ENCODE data around the gene TIGD6. TPM values are rescaled to one million over a fixed set of nuclear protein-coding genes. Genes with fewer than 3 reads are reported as not detected.

Gene TIGD6
- total and polyA plus RNA-seq, 2 experiments from 2014 or later, result 1.4 to 2.1 TPM

GRCh38 chr5:149969181-149969930 is 31.1 kb downstream of the TIGD6 start:
- H3K9me3 Mint-ChIP-seq, result no peaks in the 10 kb centered on the region; the same call in 2 of the 3 replicates
- no peak overlapping the region for H3K27ac ChIP-seq (ENCODE audit: low read depth)
- no peak overlapping the region for H3K4me3 Mint-ChIP-seq
- no peaks in the 10 kb centered on the region for H3K27me3 ChIP-seq (ENCODE audit: insufficient read depth)
- H3K4me2 ChIP-seq, result no peak overlapping the region
- H3K36me3 ChIP-seq (ENCODE audit: insufficient read depth), result no peaks in the 10 kb centered on the region; the same call in 1 of the 2 replicates
- no peak overlapping the region for H2AFZ ChIP-seq
- no peaks in the 10 kb centered on the region for H3K4me1 Mint-ChIP-seq
- no peak overlapping the region for H3K27ac Mint-ChIP-seq
- no peaks in the 10 kb centered on the region for H3K9me2 ChIP-seq (ENCODE audit: insufficient read depth)
- no peak overlapping the region for H3K4me3 ChIP-seq
- no peak for DNase-seq (ENCODE audit: low spot score)
- no peaks in the 10 kb centered on the region for H3K4me1 ChIP-seq (ENCODE audit: insufficient read depth)
- H3F3A ChIP-seq (replicated peaks; ENCODE audit: low read depth), result no peaks in the 10 kb centered on the region
- H4K20me1 ChIP-seq (replicated peaks; ENCODE audit: insufficient read depth), result no peaks in the 10 kb centered on the region
- H3K79me2 ChIP-seq (replicated peaks; ENCODE audit: insufficient read depth), result no peaks in the 10 kb centered on the region
- no peaks in the 10 kb centered on the region for H3K36me3 Mint-ChIP-seq (ENCODE audit: low read depth)
- ATAC-seq, result no peak
- H3K27me3 Mint-ChIP-seq (ENCODE audit: insufficient read depth, low read depth, poor library complexity), result no peaks in the 10 kb centered on the region
- no peak for TF ChIP-seq EZH2 (IDR thresholded peaks at IDR 0.05; ENCODE audit: low read depth, unreplicated experiment)
- TF ChIP-seq JUNB (IDR thresholded peaks at IDR 0.05; ENCODE audit: unreplicated experiment), result no peak
- no peak for TF ChIP-seq REST (IDR thresholded peaks at IDR 0.05; ENCODE audit: unreplicated experiment)
- TF ChIP-seq STAT1 (IDR thresholded peaks at IDR 0.05; ENCODE audit: unreplicated experiment), result no peak
- no peak for TF ChIP-seq CREB1 (CRISPR knock-in tag; IDR thresholded peaks at IDR 0.05; ENCODE audit: low read depth)

- no peak overlapping the region for H3K27ac ChIP-seq (ENCODE audit: low read depth)
- Mint-ChIP-seq H3K9me3 (no peaks in the 10 kb centered on the region; the same call in 2 of the 3 replicates), H3K36me3 (ENCODE audit: low read depth) (no peaks in the 10 kb centered on the region), H3K4me3 (no peak overlapping the region), H3K27ac (no peak overlapping the region), H3K27me3 (ENCODE audit: insufficient read depth, low read depth, poor library complexity) (no peaks in the 10 kb centered on the region), H3K4me1 (no peaks in the 10 kb centered on the region; the same call in 2 of the 3 replicates)
- DNase-seq (ENCODE audit: low spot score), result no peak
- peaks cover 3% of the 10 kb centered on the region for H3K27me3 ChIP-seq (ENCODE audit: insufficient read depth)
- no peak for ATAC-seq
- no peaks in the 10 kb centered on the region for H3K79me2 ChIP-seq (replicated peaks; ENCODE audit: insufficient read depth)
- H3K36me3 ChIP-seq (ENCODE audit: insufficient read depth), result no peaks in the 10 kb centered on the region
- no peak overlapping the region for H3K4me2 ChIP-seq
- H2AFZ ChIP-seq, result no peak overlapping the region
- no peaks in the 10 kb centered on the region for H3K9me2 ChIP-seq (ENCODE audit: insufficient read depth)
- no peak overlapping the region for H3K4me3 ChIP-seq
- H4K20me1 ChIP-seq (replicated peaks; ENCODE audit: insufficient read depth), result no peaks in the 10 kb centered on the region; the same call in 1 of the 2 replicates
- H3F3A ChIP-seq (replicated peaks; ENCODE audit: low read depth), result no peaks in the 10 kb centered on the region
- H3K4me1 ChIP-seq (ENCODE audit: insufficient read depth), result no peaks in the 10 kb centered on the region
- TF ChIP-seq CTCF (conservative IDR thresholded peaks at IDR 0.05; ENCODE audit: low read depth in 2 of 2), result no peak
- no peak for TF ChIP-seq EZH2 (IDR thresholded peaks at IDR 0.05; ENCODE audit: low read depth, unreplicated experiment)
- no peak for TF ChIP-seq CREB1 (CRISPR knock-in tag; IDR thresholded peaks at IDR 0.05; ENCODE audit: low read depth)
- TF ChIP-seq ETS1 (IDR thresholded peaks at IDR 0.05), result no peak
- TF ChIP-seq STAT1 (IDR thresholded peaks at IDR 0.05; ENCODE audit: unreplicated experiment), result no peak
These were observed 33.5 kb downstream of the TIGD6 start for GRCh38 chr5:149966946-149967345.

Data from GM23338 (cell line).